Ovary (tissue), 3 donors: Measurements from ENCODE around the gene MDGA2.

Source experiments
- POLR2A ChIP-seq: fragments of 450-650 bp; IDR thresholded peaks from one replicate; pipeline ENCODE4 v1.6.1; 2017; ENCODE audit warnings: antibody characterized with exemption, mild to moderate bottlenecking, moderate library complexity
- TF ChIP-seq, protein P1 (sequence below), 3 donors: fragments of 450-650 bp in 2 of 3; fragments of 200-600 bp in 1 of 3; IDR thresholded peaks; one replicate each; pipeline versions ENCODE4 v1.5.1 to v1.8.0; 2016 to 2022; ENCODE audit warnings: antibody characterized with exemption in 3 of 3, mild to moderate bottlenecking in 1 of 3
- donor health status: DM: no; HTN: no; CAD: no.

DNA sequence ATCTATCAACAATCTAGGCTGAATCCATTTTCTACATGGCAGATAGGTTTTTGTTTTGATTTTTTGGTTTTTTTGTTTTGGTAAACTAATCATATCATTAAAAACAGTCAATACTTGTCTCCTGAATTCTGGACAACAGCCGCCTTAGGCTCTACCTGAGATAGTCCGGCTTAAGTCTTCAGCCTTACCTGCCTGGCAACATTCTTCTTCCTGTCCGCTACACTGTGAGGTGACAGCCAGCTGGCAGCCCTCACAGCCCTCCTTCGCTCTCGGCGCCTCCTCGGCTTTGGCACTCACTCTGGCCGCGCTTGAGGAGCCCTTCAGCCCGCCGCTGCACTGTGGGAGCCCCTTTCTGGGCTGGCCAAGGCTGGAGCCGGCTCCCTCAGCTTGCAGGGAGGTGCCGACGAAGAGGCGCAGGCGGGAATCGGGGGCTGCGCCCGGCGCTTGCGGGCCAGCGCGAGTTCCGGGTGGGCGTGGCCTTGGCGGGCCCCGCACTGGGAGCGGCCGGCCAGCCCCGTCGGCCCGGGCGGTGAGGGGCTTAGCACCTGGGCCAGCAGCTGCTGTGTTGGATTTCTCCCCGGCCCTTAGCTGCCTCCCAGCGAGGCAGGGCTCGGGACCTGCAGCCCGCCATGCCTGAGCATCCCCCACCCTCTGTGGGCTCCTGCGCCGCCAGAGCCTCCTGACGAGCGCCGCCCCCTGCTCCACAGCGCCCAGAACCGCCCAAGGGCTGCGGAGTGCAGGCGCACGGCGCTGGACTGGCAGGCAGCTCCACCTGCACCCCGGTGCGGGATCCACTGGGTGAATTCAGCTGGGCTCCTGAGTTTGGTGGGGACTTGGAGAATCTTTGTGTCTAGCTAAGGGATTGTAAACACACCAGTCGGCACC lies 49.0 kb downstream of the MDGA2 start:
- TF ChIP-seq POLR2A = no peak
- TF ChIP-seq, protein P1, sequence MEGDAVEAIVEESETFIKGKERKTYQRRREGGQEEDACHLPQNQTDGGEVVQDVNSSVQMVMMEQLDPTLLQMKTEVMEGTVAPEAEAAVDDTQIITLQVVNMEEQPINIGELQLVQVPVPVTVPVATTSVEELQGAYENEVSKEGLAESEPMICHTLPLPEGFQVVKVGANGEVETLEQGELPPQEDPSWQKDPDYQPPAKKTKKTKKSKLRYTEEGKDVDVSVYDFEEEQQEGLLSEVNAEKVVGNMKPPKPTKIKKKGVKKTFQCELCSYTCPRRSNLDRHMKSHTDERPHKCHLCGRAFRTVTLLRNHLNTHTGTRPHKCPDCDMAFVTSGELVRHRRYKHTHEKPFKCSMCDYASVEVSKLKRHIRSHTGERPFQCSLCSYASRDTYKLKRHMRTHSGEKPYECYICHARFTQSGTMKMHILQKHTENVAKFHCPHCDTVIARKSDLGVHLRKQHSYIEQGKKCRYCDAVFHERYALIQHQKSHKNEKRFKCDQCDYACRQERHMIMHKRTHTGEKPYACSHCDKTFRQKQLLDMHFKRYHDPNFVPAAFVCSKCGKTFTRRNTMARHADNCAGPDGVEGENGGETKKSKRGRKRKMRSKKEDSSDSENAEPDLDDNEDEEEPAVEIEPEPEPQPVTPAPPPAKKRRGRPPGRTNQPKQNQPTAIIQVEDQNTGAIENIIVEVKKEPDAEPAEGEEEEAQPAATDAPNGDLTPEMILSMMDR (IDR thresholded peaks at IDR 0.05) = no peak
